Measurements from ENCODE around the gene FBXO9. TPM values are rescaled to one million over a fixed set of nuclear protein-coding genes. Genes with fewer than 3 reads are reported as not detected.

FBXO9 gene
- total RNA-seq, 1 experiment from 2014 or later: 63.6 TPM

DNA sequence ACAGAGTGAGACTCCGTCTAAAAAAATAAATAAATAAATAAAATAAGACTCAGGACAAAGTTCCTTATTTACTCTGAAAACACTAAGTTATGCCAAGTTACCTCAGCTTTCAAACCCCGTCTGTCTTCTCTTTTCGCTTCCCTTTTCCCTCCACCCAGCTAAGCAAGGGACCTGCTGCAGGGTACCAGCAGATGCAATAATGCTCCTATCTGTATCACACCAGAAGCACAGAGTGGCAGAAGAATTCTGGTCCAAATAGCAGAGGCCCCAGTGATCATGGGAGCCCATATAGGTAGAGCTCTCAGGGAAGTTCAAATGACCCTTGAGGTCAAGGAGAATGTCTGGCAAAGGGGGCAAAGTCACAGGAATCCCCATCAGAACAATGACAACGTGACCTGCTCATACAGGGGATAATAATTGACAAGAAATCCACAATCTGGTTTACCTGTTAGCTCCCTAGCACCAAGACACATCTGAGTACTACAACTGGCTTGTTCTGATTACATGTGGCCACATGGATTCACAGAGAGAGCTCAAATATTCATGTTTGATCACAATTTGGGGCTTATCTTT, 74.7 kb downstream of the FBXO9 start:
- POLR2A ChIA-PET: interaction anchor here (1.2 kb wide), 1 partner anchor 326 kb away, joined by 3 read pairs; no protein-coding TSS in a partner anchor
- BruUV-seq (replicated peaks): no TSS peak
- Mint-ChIP-seq H3K36me3 (ENCODE audit: insufficient read depth, unreplicated experiment) (no peaks in the 10 kb centered on the region), H3K27me3 (ENCODE audit: insufficient read depth, unreplicated experiment) (no peaks in the 10 kb centered on the region), H3K4me1 (ENCODE audit: insufficient read depth, unreplicated experiment) (no peaks in the 10 kb centered on the region), H3K4me3 (ENCODE audit: unreplicated experiment) (no peak overlapping the region), H3K27ac (ENCODE audit: low read depth, unreplicated experiment) (no peak overlapping the region), H3K9me3 (ENCODE audit: unreplicated experiment) (no peaks in the 10 kb centered on the region)
- DNase-seq (ENCODE audit: unreplicated experiment): no peak
- TF ChIP-seq, protein P1, sequence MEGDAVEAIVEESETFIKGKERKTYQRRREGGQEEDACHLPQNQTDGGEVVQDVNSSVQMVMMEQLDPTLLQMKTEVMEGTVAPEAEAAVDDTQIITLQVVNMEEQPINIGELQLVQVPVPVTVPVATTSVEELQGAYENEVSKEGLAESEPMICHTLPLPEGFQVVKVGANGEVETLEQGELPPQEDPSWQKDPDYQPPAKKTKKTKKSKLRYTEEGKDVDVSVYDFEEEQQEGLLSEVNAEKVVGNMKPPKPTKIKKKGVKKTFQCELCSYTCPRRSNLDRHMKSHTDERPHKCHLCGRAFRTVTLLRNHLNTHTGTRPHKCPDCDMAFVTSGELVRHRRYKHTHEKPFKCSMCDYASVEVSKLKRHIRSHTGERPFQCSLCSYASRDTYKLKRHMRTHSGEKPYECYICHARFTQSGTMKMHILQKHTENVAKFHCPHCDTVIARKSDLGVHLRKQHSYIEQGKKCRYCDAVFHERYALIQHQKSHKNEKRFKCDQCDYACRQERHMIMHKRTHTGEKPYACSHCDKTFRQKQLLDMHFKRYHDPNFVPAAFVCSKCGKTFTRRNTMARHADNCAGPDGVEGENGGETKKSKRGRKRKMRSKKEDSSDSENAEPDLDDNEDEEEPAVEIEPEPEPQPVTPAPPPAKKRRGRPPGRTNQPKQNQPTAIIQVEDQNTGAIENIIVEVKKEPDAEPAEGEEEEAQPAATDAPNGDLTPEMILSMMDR (IDR thresholded peaks at IDR 0.05; ENCODE audit: unreplicated experiment): no peak
- CTCF ChIA-PET: interaction anchor here (0.6 to 0.8 kb wide), 2 partner anchors 20 to 23 kb away, joined by 3 to 5 read pairs; no protein-coding TSS in a partner anchor
- intact Hi-C loops (cut with micrococcal nuclease): no loop called here

DNA sequence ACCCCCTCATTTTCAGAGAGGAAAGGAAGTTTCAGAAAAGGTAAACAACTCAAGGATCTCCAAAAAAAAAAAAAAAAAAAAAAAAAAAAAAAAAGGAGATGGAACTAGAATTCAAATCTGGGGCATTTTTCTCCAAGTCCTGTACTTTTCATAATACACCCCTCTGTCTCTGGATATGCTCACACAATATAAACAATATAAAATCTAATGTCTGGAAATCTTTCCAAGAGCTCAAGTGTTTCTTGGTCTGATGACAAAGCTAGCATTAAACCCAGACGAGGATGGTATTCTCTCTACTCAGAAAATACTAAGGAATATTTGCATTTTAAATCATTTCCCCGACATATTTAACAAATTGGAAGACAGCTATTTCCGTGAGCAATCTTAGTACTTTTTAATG, 77.6 kb downstream of the FBXO9 start:
- intact Hi-C loops (cut with micrococcal nuclease): no loop called here
- Mint-ChIP-seq H3K4me3 (ENCODE audit: unreplicated experiment) (no peak overlapping the region), H3K27me3 (ENCODE audit: insufficient read depth, unreplicated experiment) (no peaks in the 10 kb centered on the region), H3K9me3 (ENCODE audit: unreplicated experiment) (no peaks in the 10 kb centered on the region), H3K36me3 (ENCODE audit: insufficient read depth, unreplicated experiment) (no peaks in the 10 kb centered on the region), H3K4me1 (ENCODE audit: insufficient read depth, unreplicated experiment) (no peaks in the 10 kb centered on the region), H3K27ac (ENCODE audit: low read depth, unreplicated experiment) (no peak overlapping the region)
- TF ChIP-seq, protein P1 (IDR thresholded peaks at IDR 0.05; ENCODE audit: unreplicated experiment): no peak
- DNase-seq (ENCODE audit: unreplicated experiment): no peak
- BruUV-seq (replicated peaks): no TSS peak
- ChIA-PET CTCF (no interaction called here), POLR2A (no interaction called here)

DNA sequence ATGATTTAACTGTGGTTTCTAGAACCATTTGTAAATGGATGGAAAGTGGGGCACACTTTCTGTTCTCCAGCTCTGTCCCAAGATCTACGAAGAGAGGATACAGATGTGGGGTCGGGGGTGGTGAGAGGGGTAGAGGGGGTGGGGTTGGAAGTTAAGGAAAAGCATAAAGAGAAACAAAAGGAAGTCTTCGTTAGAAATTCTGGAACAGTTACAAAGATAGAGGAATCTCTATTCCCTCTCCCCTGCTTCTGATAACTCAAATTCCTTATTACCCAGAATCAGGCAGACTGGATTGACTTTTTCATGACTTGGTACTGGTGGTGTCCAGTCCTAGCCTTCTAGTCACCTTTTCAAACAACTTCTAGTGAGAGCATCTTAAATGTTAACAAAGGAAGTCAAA, 78.5 kb downstream of the FBXO9 start:
- no peak overlapping the region for H3K4me3 Mint-ChIP-seq (ENCODE audit: unreplicated experiment)
- no TSS peak for BruUV-seq (replicated peaks)
- H3K9me3 Mint-ChIP-seq (ENCODE audit: unreplicated experiment): no peaks in the 10 kb centered on the region
- ChIA-PET CTCF (interaction anchor here (0.6 kb wide), 1 partner anchor 29 kb away, joined by 4 read pairs; no protein-coding TSS in a partner anchor), POLR2A (no interaction called here)
- DNase-seq (ENCODE audit: unreplicated experiment): no peak
- no peaks in the 10 kb centered on the region for H3K27me3 Mint-ChIP-seq (ENCODE audit: insufficient read depth, unreplicated experiment)
- TF ChIP-seq, protein P1 (IDR thresholded peaks at IDR 0.05; ENCODE audit: unreplicated experiment): no peak
- no peaks in the 10 kb centered on the region for H3K36me3 Mint-ChIP-seq (ENCODE audit: insufficient read depth, unreplicated experiment)
- intact Hi-C loops (cut with micrococcal nuclease): no loop called here
- H3K4me1 Mint-ChIP-seq (ENCODE audit: insufficient read depth, unreplicated experiment): no peaks in the 10 kb centered on the region
- H3K27ac Mint-ChIP-seq (ENCODE audit: low read depth, unreplicated experiment): no peak overlapping the region

DNA sequence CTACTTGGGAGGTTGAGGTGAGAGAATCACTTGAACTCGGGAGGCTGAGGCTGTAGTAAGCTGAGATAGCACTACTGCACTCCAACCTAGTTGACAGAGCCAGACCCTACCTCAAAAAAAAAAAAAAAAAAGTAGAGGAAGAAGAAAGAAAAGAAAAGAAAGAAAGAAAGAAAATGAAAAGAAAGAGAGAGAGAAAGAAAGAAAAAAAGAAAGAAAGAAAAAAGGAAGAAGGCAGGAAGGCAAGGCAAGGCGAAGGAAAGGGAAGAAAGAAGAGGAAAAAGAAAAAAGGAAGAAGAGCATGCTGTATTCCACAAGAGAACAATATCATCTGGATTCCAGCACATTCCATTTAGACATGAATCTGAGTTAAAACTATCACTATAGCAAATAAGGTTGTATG, 79.6 kb downstream of the FBXO9 start:
- Mint-ChIP-seq H3K4me3 (ENCODE audit: unreplicated experiment) (no peak overlapping the region), H3K27me3 (ENCODE audit: insufficient read depth, unreplicated experiment) (no peaks in the 10 kb centered on the region), H3K4me1 (ENCODE audit: insufficient read depth, unreplicated experiment) (no peaks in the 10 kb centered on the region), H3K36me3 (ENCODE audit: insufficient read depth, unreplicated experiment) (no peaks in the 10 kb centered on the region), H3K9me3 (ENCODE audit: unreplicated experiment) (no peaks in the 10 kb centered on the region), H3K27ac (ENCODE audit: low read depth, unreplicated experiment) (no peak overlapping the region)
- CTCF ChIA-PET: interaction anchor here (0.8 kb wide), 1 partner anchor 8 kb away, joined by 3 read pairs; no protein-coding TSS in a partner anchor
- BruUV-seq (replicated peaks): no TSS peak
- POLR2A ChIA-PET: interaction anchor here (0.7 kb wide), 1 partner anchor 17 kb away, joined by 3 read pairs; no protein-coding TSS in a partner anchor
- TF ChIP-seq, protein P1 (IDR thresholded peaks at IDR 0.05; ENCODE audit: unreplicated experiment): no peak
- DNase-seq (ENCODE audit: unreplicated experiment): no peak
- intact Hi-C loops (cut with micrococcal nuclease): no loop called here

Measured in MCF 10A (cell line).